Measurements from ENCODE around the gene INPP5A. TPM values are rescaled to one million over a fixed set of nuclear protein-coding genes. Genes with fewer than 3 reads are reported as not detected.

INPP5A gene
- total RNA-seq, 1 experiment from 2014 or later, result 12.3 TPM

- BruUV-seq (replicated peaks), result no TSS peak
- intact Hi-C loops (cut with micrococcal nuclease), result no loop called here
These were observed 43.8 kb upstream of the INPP5A start for GRCh38 chr10:132493756-132494290.

More at GRCh38 chr10:132493756-132494290, 43.8 kb upstream of the INPP5A start:
- H2AFZ ChIP-seq (ENCODE audit: low read depth, low read length, poor library complexity, severe bottlenecking), result no peak overlapping the region
- no peak for DNase-seq (ENCODE audit: low read depth, low spot score)
- H3K9ac ChIP-seq (ENCODE audit: low read length), result no peak overlapping the region
- H3K4me3 ChIP-seq (replicated peaks in 1 of 2; ENCODE audit: low read depth in 1 of 2, low read length in 2 of 2), result no peak overlapping the region
- ChIA-PET CTCF (no interaction called here), RAD21 (ENCODE audit: low non-redundant PET in 1 of 2, low total read pairs in 2 of 2, uncharacterized antibody in 2 of 2, unreplicated experiment in 2 of 2) (no interaction called here), POLR2A (no interaction called here)
- H3K27ac ChIP-seq (ENCODE audit: low read depth, low read length), result no peak overlapping the region
- no peaks in the 10 kb centered on the region for H3K9me3 ChIP-seq (ENCODE audit: control insufficient read depth in 1 of 2, insufficient read depth in 1 of 2, low read depth in 1 of 2, low read length in 2 of 2)
- no peaks in the 10 kb centered on the region for H4K20me1 ChIP-seq (ENCODE audit: insufficient read depth)
- no peaks in the 10 kb centered on the region for H3K36me3 ChIP-seq (ENCODE audit: control insufficient read depth in 1 of 2, insufficient read depth in 2 of 2, low read length in 2 of 2)
- H3K9me2 ChIP-seq (ENCODE audit: insufficient read depth), result no peaks in the 10 kb centered on the region
- H3K27me3 ChIP-seq (ENCODE audit: insufficient read depth, low read length), result no peaks in the 10 kb centered on the region
- no peak overlapping the region for H3K4me2 ChIP-seq (ENCODE audit: low read length)
- H3K4me1 ChIP-seq (ENCODE audit: control insufficient read depth in 1 of 2, insufficient read depth in 2 of 2, low read length in 2 of 2), result no peaks in the 10 kb centered on the region
- TF ChIP-seq EGR1 (IDR thresholded peaks at IDR 0.05; ENCODE audit: low read depth), result no peak
- TF ChIP-seq ATF3 (IDR thresholded peaks at IDR 0.05), result no peak
- no peak for TF ChIP-seq CTCF (IDR thresholded peaks at IDR 0.05 in 2 of 3, conservative IDR thresholded peaks at IDR 0.05 in 1 of 3; ENCODE audit: borderline replicate concordance in 1 of 3, insufficient read depth in 1 of 3, low read depth in 2 of 3, low read length in 2 of 3)
- no peak for TF ChIP-seq SIN3A (IDR thresholded peaks at IDR 0.05; ENCODE audit: low read depth)
- no peak for TF ChIP-seq SRF (IDR thresholded peaks at IDR 0.05; ENCODE audit: low read depth)
- no peak for TF ChIP-seq ZNF274 (IDR thresholded peaks at IDR 0.05; ENCODE audit: low read depth, low read length)
- TF ChIP-seq SP1 (IDR thresholded peaks at IDR 0.05; ENCODE audit: low read depth), result no peak
- TF ChIP-seq TCF7L2 (IDR thresholded peaks at IDR 0.05; ENCODE audit: borderline replicate concordance, extremely low read depth, insufficient read depth, insufficient read length), result no peak
- TF ChIP-seq ELF1 (IDR thresholded peaks at IDR 0.05; ENCODE audit: borderline replicate concordance, low read depth), result no peak
- no peak for TF ChIP-seq REST (IDR thresholded peaks at IDR 0.05; ENCODE audit: low read depth)
- no peak for TF ChIP-seq JUND (IDR thresholded peaks at IDR 0.05)
- no peak for TF ChIP-seq CEBPB (IDR thresholded peaks at IDR 0.05; ENCODE audit: low read depth)
- TF ChIP-seq YY1 (IDR thresholded peaks at IDR 0.05; ENCODE audit: extremely low read depth, insufficient replicate concordance, low read depth, low read length), result no peak
- no peak for TF ChIP-seq MAX (IDR thresholded peaks at IDR 0.05)
- H3K79me2 ChIP-seq (ENCODE audit: insufficient read depth, low read length), result no peaks in the 10 kb centered on the region
- no peak for ATAC-seq
